Panc1 (cell line): Measurements from ENCODE around the gene LHFPL2.

Source experiments
- CTCF ChIP-seq: fragments of 450-650 bp; IDR thresholded peaks from 2 replicates; pipeline ENCODE4 v1.5.1; 2017; ENCODE audit warnings: mild to moderate bottlenecking
- REST ChIP-seq, 2 experiments: IDR thresholded peaks; 2 replicates each; pipeline ENCODE4 v1.6.1; 2011 to 2012; ENCODE audit warnings: low read depth in 2 of 2, control low read depth in 1 of 2, low read length in 1 of 2, mild to moderate bottlenecking in 1 of 2, moderate library complexity in 1 of 2; ENCODE audit not compliant: insufficient read depth in 1 of 2

GRCh38 chr5:78501411-78502352 is 146.9 kb downstream of the LHFPL2 start:
- TF ChIP-seq REST (IDR thresholded peaks at IDR 0.05; ENCODE audit: insufficient read depth in 1 of 2, low read depth in 2 of 2, low read length in 1 of 2) (no peak), CTCF (no peak)
